ENCODE results near the gene PTPRN.

PTPRN gene

GRCh38 chr2:219245148-219245898 is 63.9 kb downstream of the PTPRN start, which contains the start of the genes GLB1L and STK16:
Gene GLB1L (minus strand): TSS chr2:219245444. CDS start chr2:219243573, 1,871 bp downstream.
Gene STK16 (plus strand): TSS chr2:219245479. CDS start chr2:219246000, 521 bp downstream.
- DNase-seq (ENCODE audit: low read depth): peak; percentile 82

- DNase-seq (ENCODE audit: low read depth): no peak
These were observed 64.4 kb downstream of the PTPRN start for GRCh38 chr2:219244789-219245147.

- DNase-seq (ENCODE audit: low read depth): no peak
These were observed 65.9 kb downstream of the PTPRN start for GRCh38 chr2:219243291-219243761.

All from fibroblast of the conjunctiva (primary cell).